ENCODE measurements around the gene PDE2A. TPM values are rescaled to one million over a fixed set of nuclear protein-coding genes. Genes with fewer than 3 reads are reported as not detected.
A peak's percentile ranks its signal among the peaks of the same experiment; 100 is the strongest.

Gene PDE2A
- total RNA-seq, 4 donors from 2014 or later = 13.8 to 185 (median 94.2) TPM

DNA sequence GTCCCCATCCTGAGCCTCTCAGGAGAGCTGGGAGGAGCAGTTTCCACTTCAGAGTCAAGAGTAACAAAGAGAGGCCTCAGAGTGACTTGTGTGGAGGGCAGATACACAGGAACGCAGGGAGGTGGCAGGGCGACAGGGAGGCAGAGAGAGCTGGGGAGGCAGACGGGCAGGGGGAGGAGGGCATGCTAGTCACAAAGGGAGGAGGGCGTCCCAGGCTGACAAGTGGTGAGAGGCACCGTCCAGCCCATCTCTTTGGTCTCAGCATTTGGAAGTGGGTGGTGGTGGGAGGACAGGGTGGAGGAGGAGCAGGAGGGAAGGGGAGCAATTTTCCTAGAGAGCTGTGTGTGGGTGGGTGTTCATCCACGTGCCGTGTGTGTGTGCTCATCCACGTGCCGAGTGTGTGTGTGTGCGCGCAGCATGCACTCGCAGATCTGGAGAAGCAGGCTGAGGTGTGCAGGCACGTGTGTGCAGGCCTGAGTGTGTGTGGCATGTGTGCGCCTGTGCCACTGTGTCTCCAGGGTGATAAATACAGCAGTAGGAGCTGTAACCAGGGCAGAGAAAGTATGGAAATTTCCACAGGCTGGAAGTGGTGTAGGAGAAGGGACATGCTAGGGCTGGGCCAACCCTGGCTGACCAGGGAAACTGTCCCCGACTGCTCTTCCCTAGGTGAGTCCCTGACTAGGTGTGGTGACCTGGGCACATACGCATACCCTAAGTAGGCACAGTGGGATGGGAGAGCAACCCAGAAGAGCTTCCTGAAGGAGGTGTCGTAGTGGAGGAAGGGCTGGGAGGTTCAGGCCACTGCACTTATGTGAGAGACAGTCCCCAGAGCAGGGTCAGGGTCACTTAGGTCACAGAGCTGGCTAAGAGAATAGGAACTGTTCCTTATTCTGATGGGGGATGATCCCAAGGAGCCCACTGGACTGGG lies 7.3 kb upstream of the PDE2A start:
- Histone ChIP-seq H3K4me3 (no peak overlapping the region), H3K36me3 (no peaks in the 10 kb centered on the region), H3K9me3 (no peaks in the 10 kb centered on the region), H3K27ac (no peak overlapping the region), H3K27me3 (peaks cover 0 to 16% of the 10 kb centered on the region in 2 donors), H3K4me1 (no peaks in the 10 kb centered on the region)
- intact Hi-C loops (cut with DNase I; ENCODE audit: low total_unique reads) = no loop called here
- TF ChIP-seq POLR2A (IDR thresholded peaks at IDR 0.05) = no peak
- TF ChIP-seq, protein P1, sequence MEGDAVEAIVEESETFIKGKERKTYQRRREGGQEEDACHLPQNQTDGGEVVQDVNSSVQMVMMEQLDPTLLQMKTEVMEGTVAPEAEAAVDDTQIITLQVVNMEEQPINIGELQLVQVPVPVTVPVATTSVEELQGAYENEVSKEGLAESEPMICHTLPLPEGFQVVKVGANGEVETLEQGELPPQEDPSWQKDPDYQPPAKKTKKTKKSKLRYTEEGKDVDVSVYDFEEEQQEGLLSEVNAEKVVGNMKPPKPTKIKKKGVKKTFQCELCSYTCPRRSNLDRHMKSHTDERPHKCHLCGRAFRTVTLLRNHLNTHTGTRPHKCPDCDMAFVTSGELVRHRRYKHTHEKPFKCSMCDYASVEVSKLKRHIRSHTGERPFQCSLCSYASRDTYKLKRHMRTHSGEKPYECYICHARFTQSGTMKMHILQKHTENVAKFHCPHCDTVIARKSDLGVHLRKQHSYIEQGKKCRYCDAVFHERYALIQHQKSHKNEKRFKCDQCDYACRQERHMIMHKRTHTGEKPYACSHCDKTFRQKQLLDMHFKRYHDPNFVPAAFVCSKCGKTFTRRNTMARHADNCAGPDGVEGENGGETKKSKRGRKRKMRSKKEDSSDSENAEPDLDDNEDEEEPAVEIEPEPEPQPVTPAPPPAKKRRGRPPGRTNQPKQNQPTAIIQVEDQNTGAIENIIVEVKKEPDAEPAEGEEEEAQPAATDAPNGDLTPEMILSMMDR (IDR thresholded peaks at IDR 0.05) = no peak
- DNase-seq = peak in 1 of 2 donors; percentile 31

DNA sequence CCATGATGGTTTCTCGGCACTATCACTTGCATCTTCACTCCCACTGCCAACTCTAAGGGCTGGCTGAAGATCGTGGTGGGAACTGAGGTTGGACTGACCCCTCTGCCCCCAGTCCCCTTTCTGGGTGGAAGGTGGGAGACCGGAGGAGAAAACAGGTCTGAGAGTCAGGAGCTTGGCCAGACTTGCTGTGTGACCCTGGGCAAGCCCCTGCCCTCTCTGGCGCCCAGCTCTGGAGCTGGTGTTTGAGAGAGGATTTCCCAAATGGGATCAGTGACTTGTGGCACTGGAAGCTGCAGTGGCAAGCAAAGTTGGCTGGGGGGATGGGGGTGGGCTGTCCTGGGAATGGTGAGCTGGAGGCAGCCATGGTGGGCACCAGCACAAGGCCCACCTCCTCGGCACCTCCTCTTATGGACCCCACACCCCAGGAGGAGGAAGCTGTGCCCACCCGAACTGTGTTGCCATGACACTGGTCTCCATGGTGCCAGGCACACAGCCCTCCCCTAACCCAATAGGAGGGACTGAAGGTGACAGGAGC lies 6.5 kb upstream of the PDE2A start:
- Histone ChIP-seq H3K36me3 (no peaks in the 10 kb centered on the region), H3K4me1 (no peaks in the 10 kb centered on the region), H3K4me3 (no peak overlapping the region), H3K9me3 (no peaks in the 10 kb centered on the region), H3K27me3 (peaks cover 0 to 16% of the 10 kb centered on the region in 2 donors), H3K27ac (no peak overlapping the region)
- intact Hi-C loops (cut with DNase I; ENCODE audit: low total_unique reads) = no loop called here
- DNase-seq = no peak
- TF ChIP-seq, protein P1 (IDR thresholded peaks at IDR 0.05) = no peak
- TF ChIP-seq POLR2A (IDR thresholded peaks at IDR 0.05) = no peak

DNA sequence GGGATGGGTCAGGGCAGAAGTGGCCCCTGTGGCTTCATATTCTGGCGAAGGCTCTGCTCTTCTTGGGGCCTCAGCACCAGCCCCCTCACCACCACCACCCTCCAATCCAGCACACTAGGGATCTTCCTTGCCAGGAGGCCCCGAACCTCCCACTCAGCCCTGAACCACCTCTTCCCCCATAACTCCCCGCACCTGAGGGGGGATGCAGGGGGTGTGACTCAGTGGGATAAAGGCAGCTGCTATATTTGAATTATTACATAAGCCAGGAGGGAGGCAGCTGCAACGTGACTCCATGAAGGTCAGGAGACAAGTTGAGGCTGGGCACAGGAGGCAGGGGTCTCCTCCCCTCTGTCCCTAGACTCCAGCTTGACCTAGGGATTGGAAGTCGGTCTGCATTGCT lies 5.6 kb upstream of the PDE2A start:
- intact Hi-C loops (cut with DNase I; ENCODE audit: low total_unique reads) = no loop called here
- DNase-seq = no peak
- H3K36me3 ChIP-seq = no peaks in the 10 kb centered on the region
- no peak for TF ChIP-seq POLR2A (IDR thresholded peaks at IDR 0.05)
- TF ChIP-seq, protein P1 (IDR thresholded peaks at IDR 0.05) = no peak
- no peak overlapping the region for H3K4me3 ChIP-seq
- no peak overlapping the region for H3K27ac ChIP-seq
- H3K27me3 ChIP-seq = peaks cover 0 to 16% of the 10 kb centered on the region in 2 donors
- H3K9me3 ChIP-seq = no peaks in the 10 kb centered on the region
- H3K4me1 ChIP-seq = no peaks in the 10 kb centered on the region

DNA sequence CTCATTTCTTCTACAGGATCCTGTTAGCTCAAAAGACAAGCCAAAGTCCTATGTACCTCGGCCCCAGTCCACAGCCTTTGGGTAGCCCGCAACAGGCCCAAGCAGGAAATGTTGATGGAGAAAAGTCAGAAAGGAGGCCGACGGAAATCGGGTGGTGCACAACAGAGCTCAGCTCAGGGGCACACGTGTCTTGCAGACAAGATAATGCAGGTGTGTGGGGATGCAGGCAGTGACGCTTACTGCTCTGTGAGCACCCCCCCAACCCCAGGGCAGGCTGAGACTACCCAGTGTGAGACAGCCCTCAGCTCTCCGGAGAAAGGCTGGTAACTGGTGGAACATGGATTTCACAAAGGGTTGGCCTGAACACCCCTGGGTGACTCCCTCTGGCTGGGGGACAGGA lies 4.3 kb upstream of the PDE2A start:
- DNase-seq = no peak
- intact Hi-C loops (cut with DNase I; ENCODE audit: low total_unique reads) = no loop called here
- Histone ChIP-seq H3K4me1 (no peaks in the 10 kb centered on the region), H3K27me3 (peaks cover 0 to 22% of the 10 kb centered on the region in 2 donors), H3K9me3 (no peaks in the 10 kb centered on the region), H3K27ac (no peak overlapping the region), H3K4me3 (no peak overlapping the region), H3K36me3 (no peaks in the 10 kb centered on the region)
- TF ChIP-seq, protein P1 (IDR thresholded peaks at IDR 0.05) = no peak
- TF ChIP-seq POLR2A (IDR thresholded peaks at IDR 0.05) = no peak

DNA sequence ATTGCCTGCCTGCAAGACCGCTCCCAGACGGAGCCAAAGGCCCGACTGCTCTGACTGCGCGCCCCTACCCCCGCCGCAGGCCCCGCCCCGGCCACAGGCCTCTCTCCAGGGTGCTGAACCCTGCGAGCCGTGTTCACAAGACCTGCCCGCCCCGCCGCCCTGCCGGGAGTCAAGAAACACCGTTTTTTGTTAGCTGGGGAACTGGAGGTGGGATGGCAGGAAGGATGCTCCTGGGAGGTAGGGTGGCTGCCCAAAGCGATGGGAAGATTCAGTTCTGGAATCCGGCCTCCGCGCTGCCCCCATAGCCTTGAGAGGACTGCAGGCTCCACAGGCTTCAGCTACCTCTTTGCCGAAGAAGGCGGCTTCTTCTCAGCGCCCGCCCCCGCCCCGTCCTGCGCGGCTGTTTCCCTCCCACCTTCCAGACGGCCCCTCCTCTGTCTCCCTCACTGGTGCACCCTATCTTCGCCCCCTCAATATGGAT lies 2.7 kb upstream of the PDE2A start:
- peak in 1 of 2 donors; percentile 68 for DNase-seq
- peaks cover 0 to 28% of the 10 kb centered on the region in 2 donors for H3K27me3 ChIP-seq
- H3K27ac ChIP-seq = no peak overlapping the region
- no peak overlapping the region for H3K4me3 ChIP-seq
- no peaks in the 10 kb centered on the region for H3K9me3 ChIP-seq
- no peak for TF ChIP-seq POLR2A (IDR thresholded peaks at IDR 0.05)
- TF ChIP-seq, protein P1 (IDR thresholded peaks at IDR 0.05) = no peak
- no peaks in the 10 kb centered on the region for H3K36me3 ChIP-seq
- intact Hi-C loops (cut with DNase I; ENCODE audit: low total_unique reads) = no loop called here
- H3K4me1 ChIP-seq = no peaks in the 10 kb centered on the region

Measured in uterus (tissue), 4 donors.